ENCODE measurements around the gene NR2F2.
"Not testable (repeated sequence)": the region's sequence is repeated elsewhere in the genome, so short reads cannot be mapped to it uniquely, and the experiment has no call there.

The NR2F2 gene

GRCh38 chr15:96369825-96370621 is 39.5 kb downstream of the NR2F2 start:
- no peaks in the 10 kb centered on the region for H3K4me1 ChIP-seq (ENCODE audit: control insufficient read depth, low read length)
- no peaks in the 10 kb centered on the region for H3K9me2 ChIP-seq (replicated peaks; ENCODE audit: control insufficient read depth, low read length)

GRCh38 chr15:96372554-96372953 is 42.1 kb downstream of the NR2F2 start:
- Histone ChIP-seq H3F3A (ENCODE audit: control insufficient read depth, insufficient read depth) (no peaks in the 10 kb centered on the region), H3K36me3 (ENCODE audit: control insufficient read depth, low read length) (no peaks in the 10 kb centered on the region), H3K9me3 (ENCODE audit: control insufficient read depth, insufficient read depth, low read length) (peaks cover under 1% of the 10 kb centered on the region; the same call in 1 of the 2 replicates), H3K4me3 (ENCODE audit: low read length) (no peak overlapping the region), H3K27ac (ENCODE audit: low read depth, low read length) (no peak overlapping the region), H3K4me1 (ENCODE audit: control insufficient read depth, low read length) (no peaks in the 10 kb centered on the region), H3K27me3 (ENCODE audit: control insufficient read depth, low read length) (no peaks in the 10 kb centered on the region), H3K9me2 (replicated peaks; ENCODE audit: control insufficient read depth, low read length) (no peaks in the 10 kb centered on the region), H3K79me2 (ENCODE audit: control insufficient read depth, low read length) (no peaks in the 10 kb centered on the region), H3K4me2 (ENCODE audit: low read length) (no peak overlapping the region), H4K20me1 (ENCODE audit: control insufficient read depth, insufficient read depth, low read depth, low read length) (no peaks in the 10 kb centered on the region)
- TF ChIP-seq EZH2phosphoT487 (IDR thresholded peaks at IDR 0.05; ENCODE audit: borderline replicate concordance, low read length): no peak
- TF ChIP-seq, protein P1, sequence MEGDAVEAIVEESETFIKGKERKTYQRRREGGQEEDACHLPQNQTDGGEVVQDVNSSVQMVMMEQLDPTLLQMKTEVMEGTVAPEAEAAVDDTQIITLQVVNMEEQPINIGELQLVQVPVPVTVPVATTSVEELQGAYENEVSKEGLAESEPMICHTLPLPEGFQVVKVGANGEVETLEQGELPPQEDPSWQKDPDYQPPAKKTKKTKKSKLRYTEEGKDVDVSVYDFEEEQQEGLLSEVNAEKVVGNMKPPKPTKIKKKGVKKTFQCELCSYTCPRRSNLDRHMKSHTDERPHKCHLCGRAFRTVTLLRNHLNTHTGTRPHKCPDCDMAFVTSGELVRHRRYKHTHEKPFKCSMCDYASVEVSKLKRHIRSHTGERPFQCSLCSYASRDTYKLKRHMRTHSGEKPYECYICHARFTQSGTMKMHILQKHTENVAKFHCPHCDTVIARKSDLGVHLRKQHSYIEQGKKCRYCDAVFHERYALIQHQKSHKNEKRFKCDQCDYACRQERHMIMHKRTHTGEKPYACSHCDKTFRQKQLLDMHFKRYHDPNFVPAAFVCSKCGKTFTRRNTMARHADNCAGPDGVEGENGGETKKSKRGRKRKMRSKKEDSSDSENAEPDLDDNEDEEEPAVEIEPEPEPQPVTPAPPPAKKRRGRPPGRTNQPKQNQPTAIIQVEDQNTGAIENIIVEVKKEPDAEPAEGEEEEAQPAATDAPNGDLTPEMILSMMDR (IDR thresholded peaks at IDR 0.05; ENCODE audit: low read depth, low read length, poor library complexity, severe bottlenecking): no peak

More at GRCh38 chr15:96369825-96370621, 39.5 kb downstream of the NR2F2 start:
- Histone ChIP-seq H3K9me3 (ENCODE audit: control insufficient read depth, insufficient read depth, low read length) (peaks cover 5% of the 10 kb centered on the region; the same call in 1 of the 2 replicates), H3K27me3 (ENCODE audit: control insufficient read depth, low read length) (no peaks in the 10 kb centered on the region), H3F3A (ENCODE audit: control insufficient read depth, insufficient read depth) (no peaks in the 10 kb centered on the region), H4K20me1 (ENCODE audit: control insufficient read depth, insufficient read depth, low read depth, low read length) (no peaks in the 10 kb centered on the region), H3K4me2 (ENCODE audit: low read length) (no peak overlapping the region), H3K79me2 (ENCODE audit: control insufficient read depth, low read length) (no peaks in the 10 kb centered on the region), H3K4me3 (ENCODE audit: low read length) (no peak overlapping the region), H3K27ac (ENCODE audit: low read depth, low read length) (no peak overlapping the region), H3K36me3 (ENCODE audit: control insufficient read depth, low read length) (no peaks in the 10 kb centered on the region)
- TF ChIP-seq EZH2phosphoT487 (IDR thresholded peaks at IDR 0.05; ENCODE audit: borderline replicate concordance, low read length): no peak
- TF ChIP-seq, protein P1 (IDR thresholded peaks at IDR 0.05; ENCODE audit: low read depth, low read length, poor library complexity, severe bottlenecking): no peak

DNA sequence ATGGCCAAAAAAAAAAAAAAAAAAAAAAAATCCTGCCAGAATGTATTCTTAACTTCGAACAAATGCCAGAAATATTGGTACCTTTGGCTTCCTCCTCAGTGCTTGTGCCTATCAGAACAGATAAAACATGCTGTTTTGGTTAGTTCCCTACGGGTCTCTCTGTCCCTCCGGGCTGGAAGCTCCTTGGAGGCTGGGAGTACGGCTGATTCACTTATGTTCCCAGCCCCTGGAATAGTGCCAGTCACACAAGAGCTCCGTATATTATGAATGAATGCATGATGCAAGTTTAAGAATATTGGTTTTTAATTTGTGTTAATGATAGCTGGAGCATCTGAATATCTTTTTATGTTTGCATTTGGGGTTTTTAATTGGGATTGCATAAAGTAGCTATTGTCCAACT is 44.0 kb downstream of the NR2F2 start:
- Histone ChIP-seq H3K4me3 (ENCODE audit: low read length) (no peak overlapping the region), H3F3A (ENCODE audit: control insufficient read depth, insufficient read depth) (no peaks in the 10 kb centered on the region), H3K4me1 (ENCODE audit: control insufficient read depth, low read length) (no peaks in the 10 kb centered on the region), H3K9me3 (ENCODE audit: control insufficient read depth, insufficient read depth, low read length) (no peaks in the 10 kb centered on the region; the same call in 1 of the 2 replicates), H3K4me2 (ENCODE audit: low read length) (no peak overlapping the region), H3K27me3 (ENCODE audit: control insufficient read depth, low read length) (no peaks in the 10 kb centered on the region), H3K36me3 (ENCODE audit: control insufficient read depth, low read length) (no peaks in the 10 kb centered on the region), H3K9me2 (replicated peaks; ENCODE audit: control insufficient read depth, low read length) (no peaks in the 10 kb centered on the region), H3K79me2 (ENCODE audit: control insufficient read depth, low read length) (no peaks in the 10 kb centered on the region), H4K20me1 (ENCODE audit: control insufficient read depth, insufficient read depth, low read depth, low read length) (no peaks in the 10 kb centered on the region), H3K27ac (ENCODE audit: low read depth, low read length) (no peak overlapping the region)
- TF ChIP-seq, protein P1 (IDR thresholded peaks at IDR 0.05; ENCODE audit: low read depth, low read length, poor library complexity, severe bottlenecking): no peak
- TF ChIP-seq EZH2phosphoT487 (IDR thresholded peaks at IDR 0.05; ENCODE audit: borderline replicate concordance, low read length): no peak

DNA sequence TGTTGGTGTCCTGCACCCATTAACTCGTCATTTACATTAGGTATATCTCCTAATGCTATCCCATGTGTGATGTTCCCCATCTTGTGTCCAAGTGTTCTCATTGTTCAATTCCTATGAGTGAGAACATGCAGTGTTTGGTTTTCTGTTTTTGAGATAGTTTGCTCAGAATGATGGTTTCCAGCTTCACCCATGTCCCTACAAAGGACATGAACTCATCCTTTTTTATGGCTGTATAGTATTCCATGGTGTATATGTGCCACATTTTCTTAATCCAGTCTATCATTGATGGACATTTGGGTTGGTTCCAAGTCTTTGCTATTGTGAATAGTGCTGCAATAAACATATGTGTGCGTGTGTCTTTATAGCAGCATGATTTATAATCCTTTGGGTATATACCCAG is 49.1 kb downstream of the NR2F2 start:
- not testable (repeated sequence) for H3K36me3 ChIP-seq (ENCODE audit: control insufficient read depth, low read length); H3K27me3 ChIP-seq (ENCODE audit: control insufficient read depth, low read length); H4K20me1 ChIP-seq (ENCODE audit: control insufficient read depth, insufficient read depth, low read depth, low read length); H3K79me2 ChIP-seq (ENCODE audit: control insufficient read depth, low read length); H3K4me2 ChIP-seq (ENCODE audit: low read length); H3K9me2 ChIP-seq (replicated peaks; ENCODE audit: control insufficient read depth, low read length); H3K27ac ChIP-seq (ENCODE audit: low read depth, low read length); H3K4me1 ChIP-seq (ENCODE audit: control insufficient read depth, low read length); H3K9me3 ChIP-seq (ENCODE audit: control insufficient read depth, insufficient read depth, low read length); H3F3A ChIP-seq (ENCODE audit: control insufficient read depth, insufficient read depth); H3K4me3 ChIP-seq (ENCODE audit: low read length)
